Activated naive CD8-positive, alpha-beta T cell treated with anti-CD3 and anti-CD28 coated beads for 36 hours (primary cell): ENCODE data around the gene TBCK. TPM values are rescaled to one million over a fixed set of nuclear protein-coding genes. Genes with fewer than 3 reads are reported as not detected.
"Not testable (repeated sequence)": the region's sequence is repeated elsewhere in the genome, so short reads cannot be mapped to it uniquely, and the experiment has no call there.

Experiments
- DNase-seq: peaks from one replicate; pipeline ENCODE4 v3.0.0; 2021
- H3K27ac Mint-ChIP-seq: one replicate; pipeline ENCODE4 v1.8.0; 2022; ENCODE audit warnings: mild to moderate bottlenecking, moderate library complexity, mixed read lengths
- H3K27me3 Mint-ChIP-seq: one replicate; pipeline ENCODE4 v1.8.0; 2022; ENCODE audit warnings: mild to moderate bottlenecking, mixed read lengths
- H3K36me3 Mint-ChIP-seq: one replicate; pipeline ENCODE4 v1.8.0; 2021; ENCODE audit warnings: mild to moderate bottlenecking, mixed read lengths
- H3K4me1 Mint-ChIP-seq: one replicate; pipeline ENCODE4 v1.8.0; 2021; ENCODE audit warnings: mixed read lengths
- H3K4me3 Mint-ChIP-seq: one replicate; pipeline ENCODE4 v1.8.0; 2022; ENCODE audit warnings: mild to moderate bottlenecking, moderate library complexity, mixed read lengths
- H3K9me3 Mint-ChIP-seq: one replicate; pipeline ENCODE4 v1.8.0; 2022; ENCODE audit warnings: mixed read lengths
- total RNA-seq, 2 experiments: library from RNA; stranded (reverse); gene quantifications; one replicate each; pipeline ENCODE4 v1.2.3, GENCODE V29; 2021

Gene TBCK
- total RNA-seq, 2 experiments from 2014 or later, result 21.2 to 21.5 TPM

DNA sequence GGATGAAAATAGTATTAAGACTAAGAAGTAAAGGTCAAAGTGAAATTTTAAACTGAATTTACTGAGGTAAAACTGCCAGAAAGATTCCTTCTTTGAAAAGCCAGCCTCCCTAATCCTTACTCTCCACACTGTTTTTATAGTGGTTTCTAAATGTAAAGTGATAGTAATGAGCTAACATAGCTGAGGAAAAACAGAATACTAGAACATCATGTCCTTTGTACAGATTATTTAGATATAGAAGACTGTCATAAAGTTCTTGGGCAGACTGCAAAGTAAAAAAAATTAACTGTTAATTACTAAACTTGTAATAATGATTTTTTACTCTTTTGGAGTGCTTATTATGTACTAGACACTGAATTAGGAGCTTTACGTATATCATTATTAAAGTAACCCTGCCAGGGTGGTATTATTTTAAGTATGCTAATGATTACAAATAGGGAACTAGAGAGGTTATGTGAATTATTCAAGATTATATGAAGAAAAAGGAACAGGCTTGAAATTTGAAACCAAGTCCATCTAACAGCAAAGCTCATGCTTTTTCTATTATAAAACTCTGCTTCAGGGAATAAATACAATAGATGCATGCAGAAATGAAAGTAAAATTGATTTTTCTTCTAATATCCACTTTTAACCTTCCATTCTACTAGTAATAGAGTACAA, 150.5 kb downstream of the TBCK start:
- H3K27ac Mint-ChIP-seq, result no peak overlapping the region
- no peak for DNase-seq
- H3K36me3 Mint-ChIP-seq, result peaks cover 34% of the 10 kb centered on the region

DNA sequence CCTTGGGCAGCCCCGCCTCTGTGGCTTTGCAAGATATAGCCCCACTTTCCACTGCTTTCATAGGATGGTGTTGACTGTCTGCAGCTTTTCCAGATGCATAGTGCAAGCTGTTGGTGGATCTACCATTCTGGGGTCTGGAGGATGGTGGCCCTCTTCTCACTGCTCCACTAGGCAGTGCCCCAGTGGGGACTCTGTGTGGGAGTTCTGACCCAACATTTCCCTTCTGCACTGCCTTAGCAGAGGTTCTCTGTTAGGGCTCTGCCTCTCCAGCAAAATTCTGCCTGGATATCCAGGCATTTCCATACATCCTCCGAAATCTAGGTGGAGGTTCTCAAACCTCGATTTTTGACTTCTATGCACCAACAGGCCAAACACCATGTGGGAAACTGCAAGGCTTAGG, 153.7 kb downstream of the TBCK start:
- Mint-ChIP-seq H3K9me3 (peaks cover 7% of the 10 kb centered on the region), H3K36me3 (peaks cover 52% of the 10 kb centered on the region), H3K27me3 (no peaks in the 10 kb centered on the region), H3K27ac (no peak overlapping the region), H3K4me3 (no peak overlapping the region), H3K4me1 (no peaks in the 10 kb centered on the region)
- no peak for DNase-seq

More for the DNA sequence above, 150.5 kb downstream of the TBCK start:
- H3K9me3 Mint-ChIP-seq, result peaks cover 5% of the 10 kb centered on the region
- H3K4me3 Mint-ChIP-seq, result no peak overlapping the region
- no peaks in the 10 kb centered on the region for H3K4me1 Mint-ChIP-seq
- H3K27me3 Mint-ChIP-seq, result no peaks in the 10 kb centered on the region

DNA sequence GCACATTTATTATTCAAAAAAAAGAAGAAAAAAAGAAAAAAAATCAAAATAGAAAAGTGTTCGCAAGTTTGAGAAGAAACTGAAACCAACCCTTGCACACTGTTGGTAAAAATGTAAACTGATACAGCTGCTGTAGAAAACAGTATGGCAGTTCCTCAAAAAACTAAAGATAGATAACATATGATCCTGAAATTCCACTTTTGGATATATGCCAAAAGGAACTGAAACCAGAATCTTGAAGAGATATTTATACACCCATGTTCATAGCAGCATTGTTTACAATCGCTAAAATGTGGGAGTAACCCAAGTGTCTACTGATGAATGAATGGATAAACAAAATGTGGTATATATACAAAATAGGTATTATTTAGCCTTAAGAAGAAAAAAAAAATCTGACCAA, 155.4 kb downstream of the TBCK start:
- DNase-seq, result no peak
- H3K27ac Mint-ChIP-seq, result no peak overlapping the region
- no peaks in the 10 kb centered on the region for H3K4me1 Mint-ChIP-seq
- H3K27me3 Mint-ChIP-seq, result no peaks in the 10 kb centered on the region
- H3K9me3 Mint-ChIP-seq, result peaks cover 12% of the 10 kb centered on the region
- no peak overlapping the region for H3K4me3 Mint-ChIP-seq
- H3K36me3 Mint-ChIP-seq, result peaks cover 66% of the 10 kb centered on the region

DNA sequence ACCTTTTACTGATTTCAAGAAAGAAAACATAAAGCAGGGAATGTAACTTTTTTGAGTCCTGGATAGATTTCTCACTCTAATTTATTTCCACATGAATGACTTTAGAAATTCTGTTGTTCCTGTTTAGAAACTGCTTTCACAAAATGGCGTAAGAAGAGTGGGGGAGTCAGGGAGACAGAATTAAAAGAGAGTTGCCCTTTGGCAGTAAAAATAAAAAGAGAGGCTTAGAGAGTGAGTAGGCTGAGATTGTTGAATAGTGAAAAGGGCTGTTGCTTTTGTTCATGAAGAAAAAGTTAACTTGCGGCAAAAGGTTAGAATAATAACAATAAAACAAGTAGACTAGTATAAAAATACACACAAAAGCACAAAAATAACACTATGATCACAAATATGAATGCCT, 166.1 kb downstream of the TBCK start:
- H3K9me3 Mint-ChIP-seq, result peaks cover 45% of the 10 kb centered on the region
- H3K4me3 Mint-ChIP-seq, result no peak overlapping the region
- no peaks in the 10 kb centered on the region for H3K4me1 Mint-ChIP-seq
- peaks cover 76% of the 10 kb centered on the region for H3K36me3 Mint-ChIP-seq
- no peak for DNase-seq
- no peak overlapping the region for H3K27ac Mint-ChIP-seq
- H3K27me3 Mint-ChIP-seq, result no peaks in the 10 kb centered on the region

DNA sequence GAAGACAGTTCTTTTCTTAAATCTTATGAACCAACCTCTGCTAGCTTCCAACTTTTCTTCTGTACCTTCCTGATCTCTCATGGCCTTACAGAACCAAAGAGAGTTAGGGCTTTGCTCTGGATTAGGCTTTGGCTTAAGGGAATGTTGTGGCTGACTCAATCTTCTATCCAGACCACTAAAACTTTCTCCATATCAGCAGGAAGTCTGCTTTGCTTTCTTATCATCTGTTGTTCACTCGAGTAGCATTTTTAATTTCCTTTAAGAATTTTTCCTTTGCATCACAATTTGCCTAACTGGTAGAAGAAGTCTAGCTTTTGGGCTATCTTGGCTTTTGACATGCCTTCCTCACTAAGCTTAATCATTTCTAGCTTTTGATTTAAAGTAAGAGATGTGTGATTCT, 167.0 kb downstream of the TBCK start:
- Mint-ChIP-seq H3K9me3 (peaks cover 45% of the 10 kb centered on the region), H3K27me3 (no peaks in the 10 kb centered on the region), H3K27ac (no peak overlapping the region), H3K4me1 (no peaks in the 10 kb centered on the region), H3K36me3 (peaks cover 78% of the 10 kb centered on the region), H3K4me3 (no peak overlapping the region)
- DNase-seq, result no peak

DNA sequence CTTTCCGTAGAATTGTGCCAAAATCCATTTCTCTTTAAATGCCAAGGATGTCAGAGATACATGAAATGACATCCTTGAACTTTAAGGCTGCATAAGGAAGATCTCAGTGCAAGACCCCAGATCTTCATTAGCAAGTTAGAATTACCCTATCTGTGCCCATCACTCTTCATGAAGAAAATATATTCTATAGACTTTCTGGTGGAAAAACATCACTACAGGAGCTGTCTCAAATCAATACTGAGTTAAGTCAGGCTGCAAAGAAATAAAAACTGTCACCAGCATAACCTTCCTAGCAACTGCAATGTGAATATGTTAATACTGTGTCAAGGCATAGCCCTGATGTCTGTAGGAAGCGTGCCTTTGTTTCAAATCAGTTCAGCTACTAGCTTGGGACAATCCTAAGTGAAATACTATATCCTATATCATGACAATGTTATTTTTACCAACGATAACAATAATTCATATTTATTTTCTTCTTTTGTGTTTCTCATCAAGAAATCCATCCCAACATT, 173.3 kb downstream of the TBCK start:
- Mint-ChIP-seq H3K4me3 (no peak overlapping the region), H3K36me3 (peaks cover 40% of the 10 kb centered on the region), H3K27me3 (no peaks in the 10 kb centered on the region), H3K4me1 (no peaks in the 10 kb centered on the region), H3K9me3 (peaks cover 16% of the 10 kb centered on the region), H3K27ac (no peak overlapping the region)
- no peak for DNase-seq

DNA sequence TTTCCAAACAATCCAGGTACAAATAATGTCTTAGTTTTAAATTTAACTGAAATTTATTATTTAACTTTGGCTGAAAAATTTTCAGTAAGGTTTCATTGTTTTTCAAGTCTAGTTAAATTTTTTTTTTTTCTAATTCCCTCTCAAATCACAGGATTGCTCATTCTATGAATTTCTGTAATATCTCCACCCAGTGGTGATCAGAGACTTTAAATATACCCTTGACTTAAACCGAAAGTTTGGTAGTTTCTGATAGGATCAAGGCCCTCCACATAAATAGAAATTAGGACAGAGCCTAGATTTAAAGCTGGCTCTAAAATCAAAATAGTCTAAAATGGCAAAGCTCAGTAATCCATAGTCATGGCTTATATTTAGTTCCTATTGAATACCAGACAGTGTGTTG, 175.4 kb downstream of the TBCK start:
- Mint-ChIP-seq H3K27me3 (no peaks in the 10 kb centered on the region), H3K4me3 (no peak overlapping the region), H3K36me3 (peaks cover 32% of the 10 kb centered on the region), H3K27ac (no peak overlapping the region), H3K9me3 (peaks cover under 1% of the 10 kb centered on the region), H3K4me1 (peaks cover 3% of the 10 kb centered on the region)
- no peak for DNase-seq

DNA sequence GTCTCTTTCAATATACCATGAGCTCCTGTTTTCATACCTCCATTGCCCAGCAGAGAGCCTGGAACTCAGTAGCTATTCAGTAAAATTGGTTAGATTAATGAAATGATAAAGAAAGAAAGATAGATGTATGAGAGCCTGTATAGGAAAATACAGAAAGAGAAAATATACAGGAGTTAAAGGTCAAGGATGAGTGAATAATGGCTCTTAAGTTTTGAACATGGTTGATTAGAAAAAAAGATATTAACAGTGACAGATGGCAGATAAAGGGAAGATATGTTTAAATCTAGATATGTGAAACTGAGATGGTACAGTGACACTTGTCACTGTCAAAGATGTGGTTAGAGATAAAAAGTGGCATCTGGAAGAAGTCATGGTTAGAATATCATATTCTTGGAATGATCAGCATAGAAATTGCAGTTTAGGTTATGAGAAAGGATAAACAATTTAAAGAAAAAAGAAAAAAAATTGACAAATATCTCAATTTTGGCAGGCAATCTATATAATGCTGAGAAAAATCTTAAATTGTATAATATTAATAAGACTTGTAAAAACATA, 179.2 kb downstream of the TBCK start:
- no peak overlapping the region for H3K4me3 Mint-ChIP-seq
- H3K27ac Mint-ChIP-seq, result no peak overlapping the region
- H3K9me3 Mint-ChIP-seq, result peaks cover 9% of the 10 kb centered on the region
- H3K36me3 Mint-ChIP-seq, result peaks cover 44% of the 10 kb centered on the region
- DNase-seq, result no peak
- no peaks in the 10 kb centered on the region for H3K27me3 Mint-ChIP-seq
- peaks cover 4% of the 10 kb centered on the region for H3K4me1 Mint-ChIP-seq

DNA sequence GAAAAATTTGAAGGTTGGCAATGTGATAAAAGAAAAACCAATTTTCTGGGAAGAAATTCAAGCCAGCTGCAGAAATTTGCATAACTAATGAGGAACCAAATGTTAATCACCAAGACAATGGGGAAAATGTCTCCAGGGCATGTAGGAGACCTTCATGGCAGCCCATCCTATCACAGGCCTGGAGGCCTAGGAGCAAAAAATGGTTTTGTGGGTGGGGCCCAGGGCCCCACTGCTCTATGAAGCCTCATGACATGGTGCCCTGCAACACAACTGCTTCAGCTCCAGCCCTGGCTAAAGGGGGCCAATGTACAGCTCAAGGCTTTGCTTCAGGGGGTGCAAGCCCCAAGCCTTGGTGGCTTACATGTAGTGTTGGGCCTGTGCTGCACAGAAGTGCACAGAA, 184.0 kb downstream of the TBCK start:
- Mint-ChIP-seq H3K4me1 (peaks cover 4% of the 10 kb centered on the region), H3K4me3 (no peak overlapping the region), H3K27me3 (no peaks in the 10 kb centered on the region), H3K9me3 (peaks cover 12% of the 10 kb centered on the region), H3K36me3 (peaks cover 44% of the 10 kb centered on the region), H3K27ac (no peak overlapping the region)
- DNase-seq, result no peak

DNA sequence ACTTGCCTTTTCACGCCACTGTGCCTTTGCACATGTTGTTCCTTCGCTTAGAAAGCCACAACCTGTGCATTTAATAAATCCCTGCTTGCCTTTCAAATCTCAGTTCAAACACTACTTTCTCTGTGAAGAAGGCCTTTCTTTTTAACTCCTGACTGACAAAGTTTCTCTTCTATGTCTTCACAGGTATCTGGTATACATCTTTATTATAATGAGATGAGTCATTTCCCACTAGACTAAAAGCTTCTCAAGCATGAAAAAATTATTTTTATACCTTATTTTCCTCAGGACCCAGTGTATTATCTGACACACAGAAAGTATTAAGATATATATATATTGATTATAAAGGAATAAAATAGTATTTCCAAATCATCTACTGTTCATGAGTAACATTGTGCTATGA, 189.9 kb downstream of the TBCK start:
- peaks cover 8% of the 10 kb centered on the region for H3K9me3 Mint-ChIP-seq
- no peak overlapping the region for H3K27ac Mint-ChIP-seq
- peaks cover 1% of the 10 kb centered on the region for H3K4me1 Mint-ChIP-seq
- no peak overlapping the region for H3K4me3 Mint-ChIP-seq
- H3K27me3 Mint-ChIP-seq, result no peaks in the 10 kb centered on the region
- H3K36me3 Mint-ChIP-seq, result peaks cover 30% of the 10 kb centered on the region
- no peak for DNase-seq

DNA sequence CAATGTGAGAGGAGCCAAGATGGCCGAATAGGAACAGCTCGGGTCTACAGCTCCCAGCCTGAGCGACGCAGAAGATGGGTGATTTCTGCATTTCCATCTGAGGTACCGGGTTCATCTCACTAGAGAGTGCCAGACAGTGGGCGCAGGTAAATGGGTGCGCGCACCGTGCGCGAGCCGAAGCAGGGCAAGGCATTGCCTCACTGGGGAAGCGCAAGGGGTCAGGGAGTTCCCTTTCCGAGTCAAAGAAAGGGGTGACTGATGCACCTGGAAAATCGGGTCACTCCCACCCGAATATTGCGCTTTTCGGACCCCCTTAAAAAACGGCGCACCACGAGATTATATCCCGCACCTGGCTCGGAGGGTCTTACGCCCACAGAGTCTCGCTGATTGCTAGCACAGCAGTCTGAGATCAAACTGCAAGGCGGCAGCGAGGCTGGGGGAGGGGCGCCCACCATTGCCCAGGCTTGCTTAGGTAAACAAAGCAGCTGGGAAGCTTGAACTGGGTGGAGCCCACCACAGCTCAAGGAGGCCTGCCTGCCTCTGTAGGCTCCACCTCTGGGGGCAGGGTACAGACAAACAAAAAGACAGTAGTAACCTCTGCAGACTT, 196.0 kb downstream of the TBCK start:
- not testable (repeated sequence) for H3K27ac Mint-ChIP-seq, DNase-seq, H3K4me1 Mint-ChIP-seq, H3K4me3 Mint-ChIP-seq, H3K27me3 Mint-ChIP-seq
- peaks cover 45% of the 10 kb centered on the region for H3K36me3 Mint-ChIP-seq
- H3K9me3 Mint-ChIP-seq, result peaks cover 10% of the 10 kb centered on the region

DNA sequence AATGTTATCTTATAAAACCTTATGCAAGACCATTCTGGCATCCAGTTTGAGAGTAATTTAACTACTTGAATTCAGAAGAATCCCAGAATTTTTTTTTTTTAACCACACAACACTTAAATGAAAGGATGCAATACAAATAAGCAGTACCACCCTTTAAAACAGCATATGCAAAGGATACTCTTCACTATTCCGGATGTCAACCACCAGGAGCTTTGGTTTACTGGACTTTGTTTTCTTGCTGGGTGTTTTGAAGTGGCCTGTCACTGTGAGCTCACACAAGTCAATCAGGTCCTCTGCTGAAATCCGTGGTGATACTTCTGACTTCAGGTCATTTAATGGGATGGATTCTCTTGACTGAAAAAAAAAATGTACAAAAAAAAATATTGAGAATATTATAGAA, 200.0 kb downstream of the TBCK start:
- Mint-ChIP-seq H3K27ac (no peak overlapping the region), H3K27me3 (no peaks in the 10 kb centered on the region), H3K36me3 (peaks cover 71% of the 10 kb centered on the region), H3K4me3 (no peak overlapping the region), H3K4me1 (no peaks in the 10 kb centered on the region), H3K9me3 (peaks cover 33% of the 10 kb centered on the region)
- DNase-seq, result no peak

DNA sequence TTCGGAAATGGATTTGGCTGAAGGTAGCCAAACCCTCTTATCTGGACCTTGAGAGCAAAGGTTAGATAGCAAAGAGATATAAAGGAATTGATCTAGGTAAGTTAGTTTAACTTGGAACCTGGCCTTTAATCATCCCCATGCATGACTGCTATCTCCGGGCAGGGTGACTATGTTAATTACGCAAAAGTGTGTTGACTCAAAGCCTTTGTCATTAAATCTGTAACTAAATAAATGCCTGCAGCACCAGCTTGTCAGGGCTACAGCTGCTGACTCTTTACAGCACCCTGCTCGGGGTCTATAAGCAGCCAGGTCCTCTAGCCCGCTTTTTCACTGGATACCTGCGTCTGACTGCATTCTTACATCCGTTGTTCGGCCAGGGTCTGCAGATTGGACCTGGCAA, 201.7 kb downstream of the TBCK start:
- H3K27ac Mint-ChIP-seq, result no peak overlapping the region
- H3K36me3 Mint-ChIP-seq, result peaks cover 77% of the 10 kb centered on the region
- no peak overlapping the region for H3K4me3 Mint-ChIP-seq
- no peak for DNase-seq
- H3K27me3 Mint-ChIP-seq, result no peaks in the 10 kb centered on the region
- peaks cover 40% of the 10 kb centered on the region for H3K9me3 Mint-ChIP-seq
- no peaks in the 10 kb centered on the region for H3K4me1 Mint-ChIP-seq

DNA sequence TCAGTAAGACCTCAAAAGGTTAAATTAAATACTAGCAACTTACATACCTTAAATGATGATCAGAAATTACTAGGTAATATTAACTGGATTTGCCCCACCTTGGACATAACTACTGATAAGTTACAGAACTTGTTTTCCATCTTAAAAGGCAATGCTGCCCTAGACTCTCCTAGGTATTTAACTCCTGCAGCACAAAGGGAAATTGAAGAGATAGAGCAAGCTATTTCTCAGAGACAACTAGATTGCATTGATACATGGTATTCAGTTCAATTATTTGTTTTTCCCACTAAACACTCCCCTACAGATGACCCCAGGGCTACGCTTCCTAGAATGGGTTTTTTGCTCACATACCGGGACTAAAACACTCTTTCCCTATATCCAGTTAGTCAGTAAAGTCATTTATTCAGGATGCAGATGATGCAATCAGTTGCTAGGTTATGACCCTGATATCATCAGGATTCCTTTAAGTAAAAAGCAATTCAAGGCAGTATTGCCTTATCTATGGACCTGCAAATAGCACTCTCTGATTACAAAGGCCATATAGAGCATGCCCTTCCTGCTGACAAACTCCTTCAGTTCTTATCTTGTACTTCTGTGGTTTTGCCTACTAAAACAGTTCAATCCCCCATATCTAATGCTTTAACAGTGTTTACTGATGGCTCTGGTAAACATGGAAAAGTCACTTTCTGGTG, 204.1 kb downstream of the TBCK start:
- H3K27me3 Mint-ChIP-seq, H3K4me1 Mint-ChIP-seq, H3K27ac Mint-ChIP-seq, H3K4me3 Mint-ChIP-seq, DNase-seq: not testable (repeated sequence)
- H3K36me3 Mint-ChIP-seq, result peaks cover 94% of the 10 kb centered on the region
- peaks cover 40% of the 10 kb centered on the region for H3K9me3 Mint-ChIP-seq

DNA sequence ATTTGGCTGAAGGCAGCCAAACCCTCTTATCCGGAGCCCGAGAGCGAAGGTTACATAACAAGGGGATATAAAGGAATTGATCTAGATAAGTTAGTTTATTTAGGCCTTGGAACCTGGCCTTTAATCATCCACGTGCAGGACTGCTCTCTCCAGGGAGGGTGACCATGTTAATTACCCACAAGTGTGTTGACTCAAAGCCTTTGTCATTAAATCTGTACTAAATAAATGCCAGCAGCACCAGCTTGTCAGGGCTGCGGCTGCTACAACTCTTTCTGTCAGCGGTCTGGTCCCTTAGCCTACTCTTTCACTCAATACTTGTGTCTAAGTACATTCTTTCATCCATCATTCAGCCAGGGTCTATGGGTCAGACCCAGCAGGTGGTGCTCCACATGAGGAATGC, 206.1 kb downstream of the TBCK start:
- peaks cover 95% of the 10 kb centered on the region for H3K36me3 Mint-ChIP-seq
- H3K9me3 Mint-ChIP-seq, result peaks cover 42% of the 10 kb centered on the region
- H3K27me3 Mint-ChIP-seq, result no peaks in the 10 kb centered on the region
- no peak overlapping the region for H3K27ac Mint-ChIP-seq
- H3K4me3 Mint-ChIP-seq, result no peak overlapping the region
- no peak for DNase-seq
- no peaks in the 10 kb centered on the region for H3K4me1 Mint-ChIP-seq
